Neural progenitor cell (in vitro differentiated cells): Measurements from ENCODE around the gene MSI2. TPM values are rescaled to one million over a fixed set of nuclear protein-coding genes. Genes with fewer than 3 reads are reported as not detected.

Source experiments
- DNase-seq: peaks from one replicate; pipeline ENCODE4 v3.0.0-alpha.2; 2016; ENCODE audit warnings: low spot score
- H2AFZ ChIP-seq: fragments of 200-600 bp; sonication (generic); replicated peaks from 2 replicates; pipeline ENCODE4 v1.6.1; 2016; ENCODE audit warnings: antibody characterized with exemption
- H3F3A ChIP-seq: fragments of 200-600 bp; sonication (generic); 2 replicates; pipeline ENCODE4 v1.6.1; 2016; ENCODE audit warnings: antibody characterized with exemption, low read depth
- H3K27ac ChIP-seq: fragments of 200-600 bp; sonication (generic); 2 replicates; pipeline ENCODE4 v1.5.1; 2016; ENCODE audit warnings: mild to moderate bottlenecking
- H3K27me3 ChIP-seq: fragments of 200-600 bp; sonication (generic); 2 replicates; pipeline ENCODE4 v1.6.1; 2016; ENCODE audit warnings: mild to moderate bottlenecking, moderate library complexity
- H3K36me3 ChIP-seq: fragments of 200-600 bp; sonication (generic); 2 replicates; pipeline ENCODE4 v1.5.1; 2016
- H3K4me1 ChIP-seq: fragments of 200-600 bp; sonication (generic); 2 replicates; pipeline ENCODE4 v1.6.1; 2016; ENCODE audit warnings: mixed run types
- H3K4me2 ChIP-seq: fragments of 200-600 bp; sonication (generic); 2 replicates; pipeline ENCODE4 v1.6.1; 2016
- H3K4me3 ChIP-seq: fragments of 200-600 bp; sonication (generic); 2 replicates; pipeline ENCODE4 v1.5.1; 2016
- H3K79me2 ChIP-seq: fragments of 200-600 bp; sonication (generic); 2 replicates; pipeline ENCODE4 v1.6.1; 2016; ENCODE audit warnings: low read depth
- H3K9ac ChIP-seq: fragments of 200-600 bp; sonication (generic); 2 replicates; pipeline ENCODE4 v1.6.1; 2016
- H3K9me3 ChIP-seq: fragments of 200-600 bp; sonication (generic); 2 replicates; pipeline ENCODE4 v1.5.1; 2016; ENCODE audit warnings: low read depth
- H4K20me1 ChIP-seq: fragments of 200-600 bp; sonication (generic); 2 replicates; pipeline ENCODE4 v1.6.1; 2016; ENCODE audit warnings: low read depth
- H3K27ac Mint-ChIP-seq: 3 replicates; pipeline ENCODE4 v1.8.0; 2021; ENCODE audit warnings: mixed read lengths
- H3K27me3 Mint-ChIP-seq: 2 replicates; pipeline ENCODE4 v1.8.0; 2022; ENCODE audit warnings: low read depth, mild to moderate bottlenecking, inconsistent platforms, moderate library complexity, mixed read lengths; ENCODE audit not compliant: insufficient read depth
- H3K36me3 Mint-ChIP-seq: 3 replicates; pipeline ENCODE4 v1.8.0; 2021; ENCODE audit warnings: mixed read lengths
- H3K4me1 Mint-ChIP-seq: 3 replicates; pipeline ENCODE4 v1.8.0; 2021; ENCODE audit warnings: mixed read lengths
- H3K4me3 Mint-ChIP-seq: 3 replicates; pipeline ENCODE4 v1.8.0; 2021; ENCODE audit warnings: mild to moderate bottlenecking, moderate library complexity, mixed read lengths
- H3K9me3 Mint-ChIP-seq: 3 replicates; pipeline ENCODE4 v1.8.0; 2020; ENCODE audit warnings: mixed read lengths
- EZH2 ChIP-seq: fragments of 200-600 bp; sonication (generic); IDR thresholded peaks from 2 replicates; pipeline ENCODE4 v1.6.1; 2017; ENCODE audit warnings: antibody characterized with exemption, mild to moderate bottlenecking, moderate library complexity
- EZH2phosphoT487 ChIP-seq: fragments of 200-600 bp; sonication (generic); IDR thresholded peaks from 2 replicates; pipeline ENCODE4 v1.6.1; 2017; ENCODE audit warnings: antibody characterized with exemption
- total RNA-seq: library from RNA; depleted of rRNA; stranded (reverse); fragments of >200 nt; gene quantifications from 2 replicates; pipeline ENCODE4 v1.2.3, GENCODE V29; 2015; ENCODE audit warnings: low replicate concordance
- TF ChIP-seq, protein P1 (sequence below): fragments of 200-600 bp; sonication (generic); IDR thresholded peaks from 2 replicates; pipeline ENCODE4 v1.5.1; 2017; ENCODE audit warnings: antibody characterized with exemption, mild to moderate bottlenecking

Gene MSI2
- total RNA-seq, 1 donor from 2014 or later, result 96.9 TPM

DNA sequence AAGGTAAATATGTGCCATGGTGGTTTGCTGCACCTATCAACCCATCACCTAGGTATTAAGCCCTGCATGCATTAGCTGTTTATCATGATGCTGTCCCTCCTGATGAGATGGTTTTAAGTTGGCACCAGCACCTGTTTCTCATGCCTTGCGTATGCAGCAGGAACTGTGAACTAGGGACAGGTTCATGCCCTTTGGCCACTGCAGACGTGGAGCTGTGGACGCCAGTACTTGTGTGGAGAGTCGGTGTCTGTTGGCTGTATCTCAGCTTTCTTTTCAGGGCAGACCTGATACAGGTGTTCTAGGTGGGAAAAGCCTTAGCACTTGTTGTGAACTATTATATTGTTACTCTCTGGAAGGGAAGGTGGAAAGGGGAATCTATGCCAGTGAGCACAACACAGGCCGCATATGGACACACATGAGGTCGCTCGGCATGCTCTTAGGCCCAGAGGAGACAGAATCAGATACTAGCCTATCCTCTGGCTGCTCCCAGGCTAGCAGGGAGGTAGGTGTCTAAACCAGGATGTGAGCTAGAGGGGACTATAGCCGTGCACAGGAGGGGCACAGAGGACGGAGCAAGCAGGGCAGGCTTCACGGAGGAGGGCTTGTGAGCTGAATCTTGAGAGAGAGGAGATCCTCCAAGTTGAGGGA lies 22.5 kb downstream of the MSI2 start:
- Histone ChIP-seq H2AFZ (no peak overlapping the region), H3K9me3 (no peaks in the 10 kb centered on the region), H3K4me2 (no peak overlapping the region), H4K20me1 (peaks cover 100% of the 10 kb centered on the region), H3F3A (peaks cover 14% of the 10 kb centered on the region), H3K4me3 (no peak overlapping the region), H3K36me3 (peaks cover 10% of the 10 kb centered on the region), H3K27me3 (no peaks in the 10 kb centered on the region), H3K4me1 (peaks cover 30% of the 10 kb centered on the region), H3K79me2 (peaks cover 98% of the 10 kb centered on the region), H3K27ac (no peak overlapping the region), H3K9ac (no peak overlapping the region)
- H3K4me1 Mint-ChIP-seq, result peaks cover 88% of the 10 kb centered on the region
- peak overlapping the region; percentile 61 for H3K4me3 Mint-ChIP-seq
- peak overlapping the region; percentile 74 for H3K27ac Mint-ChIP-seq
- H3K36me3 Mint-ChIP-seq, result peaks cover 55% of the 10 kb centered on the region
- H3K27me3 Mint-ChIP-seq, result no peaks in the 10 kb centered on the region
- H3K9me3 Mint-ChIP-seq, result no peaks in the 10 kb centered on the region
- TF ChIP-seq EZH2phosphoT487, result no peak
- no peak for TF ChIP-seq EZH2
- TF ChIP-seq, protein P1, sequence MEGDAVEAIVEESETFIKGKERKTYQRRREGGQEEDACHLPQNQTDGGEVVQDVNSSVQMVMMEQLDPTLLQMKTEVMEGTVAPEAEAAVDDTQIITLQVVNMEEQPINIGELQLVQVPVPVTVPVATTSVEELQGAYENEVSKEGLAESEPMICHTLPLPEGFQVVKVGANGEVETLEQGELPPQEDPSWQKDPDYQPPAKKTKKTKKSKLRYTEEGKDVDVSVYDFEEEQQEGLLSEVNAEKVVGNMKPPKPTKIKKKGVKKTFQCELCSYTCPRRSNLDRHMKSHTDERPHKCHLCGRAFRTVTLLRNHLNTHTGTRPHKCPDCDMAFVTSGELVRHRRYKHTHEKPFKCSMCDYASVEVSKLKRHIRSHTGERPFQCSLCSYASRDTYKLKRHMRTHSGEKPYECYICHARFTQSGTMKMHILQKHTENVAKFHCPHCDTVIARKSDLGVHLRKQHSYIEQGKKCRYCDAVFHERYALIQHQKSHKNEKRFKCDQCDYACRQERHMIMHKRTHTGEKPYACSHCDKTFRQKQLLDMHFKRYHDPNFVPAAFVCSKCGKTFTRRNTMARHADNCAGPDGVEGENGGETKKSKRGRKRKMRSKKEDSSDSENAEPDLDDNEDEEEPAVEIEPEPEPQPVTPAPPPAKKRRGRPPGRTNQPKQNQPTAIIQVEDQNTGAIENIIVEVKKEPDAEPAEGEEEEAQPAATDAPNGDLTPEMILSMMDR, result no peak
- DNase-seq, result no peak

DNA sequence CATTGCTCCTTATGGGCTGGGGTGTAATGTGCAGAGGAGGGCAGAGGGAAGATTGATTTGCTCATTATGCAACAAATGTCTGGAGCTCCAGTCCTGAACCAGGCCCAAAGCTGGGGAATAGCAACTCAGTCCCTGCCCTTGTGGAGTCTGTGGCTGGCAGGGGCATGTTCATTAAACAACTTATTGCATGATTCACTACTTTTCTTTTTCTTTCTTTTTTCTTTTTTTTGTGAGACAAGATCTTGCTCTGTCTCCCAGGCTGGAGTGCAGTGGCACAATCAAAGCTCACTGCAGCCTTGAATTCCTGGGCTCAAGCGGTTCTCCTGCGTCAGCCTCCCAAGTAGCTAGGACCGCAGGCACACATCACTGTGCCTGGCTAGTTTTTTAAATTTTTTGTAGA lies 23.1 kb downstream of the MSI2 start:
- Histone ChIP-seq H2AFZ (no peak overlapping the region), H3K27me3 (no peaks in the 10 kb centered on the region), H3K4me3 (no peak overlapping the region), H3K36me3 (peaks cover 4% of the 10 kb centered on the region), H3F3A (peaks cover 18% of the 10 kb centered on the region), H3K4me2 (no peak overlapping the region), H3K9ac (no peak overlapping the region), H3K27ac (no peak overlapping the region), H3K9me3 (no peaks in the 10 kb centered on the region), H3K79me2 (peaks cover 98% of the 10 kb centered on the region), H4K20me1 (peaks cover 100% of the 10 kb centered on the region), H3K4me1 (peaks cover 34% of the 10 kb centered on the region)
- no peaks in the 10 kb centered on the region for H3K27me3 Mint-ChIP-seq
- H3K9me3 Mint-ChIP-seq, result no peaks in the 10 kb centered on the region
- peak overlapping the region; percentile 74 for H3K27ac Mint-ChIP-seq
- DNase-seq, result no peak
- TF ChIP-seq EZH2phosphoT487, result no peak
- TF ChIP-seq, protein P1, result no peak
- TF ChIP-seq EZH2, result no peak
- peaks cover 50% of the 10 kb centered on the region for H3K36me3 Mint-ChIP-seq
- peak overlapping the region; percentile 61 for H3K4me3 Mint-ChIP-seq
- peaks cover 88% of the 10 kb centered on the region for H3K4me1 Mint-ChIP-seq

DNA sequence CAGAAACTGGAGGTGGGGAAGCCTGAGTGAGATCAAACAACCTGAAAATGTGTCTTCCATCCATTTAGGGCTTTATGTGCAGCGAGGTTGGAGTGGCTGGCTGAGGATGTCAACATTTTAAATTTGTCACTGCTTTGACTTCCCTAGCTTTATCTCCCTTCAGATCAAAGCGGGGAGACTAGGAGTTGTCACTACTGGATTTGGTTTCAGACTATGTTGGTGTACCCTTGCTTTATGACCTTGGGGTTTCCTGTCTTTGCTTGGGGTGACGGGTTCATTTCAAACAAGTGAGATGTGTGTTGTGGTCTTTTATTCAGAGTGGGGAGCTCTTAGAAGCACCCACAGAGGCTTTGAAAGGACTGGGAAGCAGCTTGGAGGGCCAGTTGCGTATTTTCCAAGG lies 25.6 kb downstream of the MSI2 start:
- Mint-ChIP-seq H3K36me3 (peaks cover 28% of the 10 kb centered on the region), H3K27me3 (peaks cover 2% of the 10 kb centered on the region), H3K9me3 (no peaks in the 10 kb centered on the region), H3K4me1 (peaks cover 94% of the 10 kb centered on the region), H3K4me3 (peak overlapping the region; percentile 36), H3K27ac (peak overlapping the region; percentile 82)
- Histone ChIP-seq H3K36me3 (no peaks in the 10 kb centered on the region), H3K79me2 (peaks cover 99% of the 10 kb centered on the region), H3F3A (peaks cover 40% of the 10 kb centered on the region), H3K4me2 (peak overlapping the region; percentile 22), H3K9ac (no peak overlapping the region), H4K20me1 (peaks cover 100% of the 10 kb centered on the region), H3K4me1 (peaks cover 58% of the 10 kb centered on the region), H3K27ac (no peak overlapping the region), H2AFZ (no peak overlapping the region), H3K4me3 (no peak overlapping the region), H3K27me3 (no peaks in the 10 kb centered on the region), H3K9me3 (no peaks in the 10 kb centered on the region)
- TF ChIP-seq EZH2, result no peak
- TF ChIP-seq EZH2phosphoT487, result no peak
- TF ChIP-seq, protein P1, result no peak
- no peak for DNase-seq
